Left lung (tissue), 10 donors: Measurements from ENCODE around the gene BACH2. TPM values are rescaled to one million over a fixed set of nuclear protein-coding genes. Genes with fewer than 3 reads are reported as not detected.

Source experiments
- ATAC-seq: fragments of 200-7000 bp; cut with Tn5 transposase; one replicate; pipeline ENCODE4 v1.9.1; 2020; ENCODE audit warnings: moderate library complexity
- DNase-seq, 4 donors: peaks; one replicate each; pipeline ENCODE4 v3.0.0-alpha.2; 2013 to 2020
- H3K27ac ChIP-seq, 2 donors: fragments of 200-600 bp; sonication (generic) in 1 of 2; one replicate each; pipeline versions ENCODE4 v1.5.0 to v1.8.0; 2020 to 2021
- H3K27me3 ChIP-seq, 2 donors: fragments of 200-600 bp; sonication (generic) in 1 of 2; one replicate each; pipeline versions ENCODE4 v1.5.0 to v1.8.0; 2020 to 2021
- H3K36me3 ChIP-seq, 2 donors: fragments of 200-600 bp; sonication (generic) in 1 of 2; one replicate each; pipeline versions ENCODE4 v1.5.0 to v1.8.0; 2020 to 2021
- H3K4me1 ChIP-seq, 2 donors: fragments of 200-600 bp; one replicate each; pipeline ENCODE4 v1.8.0; 2021
- H3K4me3 ChIP-seq, 2 donors: fragments of 200-600 bp; sonication (generic) in 1 of 2; one replicate each; pipeline versions ENCODE4 v1.5.0 to v1.8.0; 2020 to 2021; ENCODE audit warnings: mild to moderate bottlenecking in 1 of 2
- H3K9me3 ChIP-seq, 2 donors: fragments of 200-600 bp; sonication (generic) in 1 of 2; one replicate each; pipeline versions ENCODE4 v1.5.0 to v1.8.0; 2020 to 2021
- CTCF ChIP-seq, 2 donors: fragments of 200-600 bp; sonication (generic) in 1 of 2; IDR thresholded peaks; one replicate each; pipeline versions ENCODE4 v1.5.0 to v1.8.0; 2021; ENCODE audit warnings: antibody characterized with exemption in 2 of 2
- intact Hi-C, 2 donors: fragments of 100-400 bp; cut with DNase I; formaldehyde crosslinking; loops; one replicate each; pipeline versions ENCODE4 v1.11.2 to v1.14.2; 2022
- polyA plus RNA-seq, 6 donors: library from polyadenylated mRNA; unstranded; fragments of 120-200 nt; gene quantifications; one replicate each; pipeline ENCODE4 v1.2.1, GENCODE V29; 2013; ENCODE audit not compliant: insufficient read length in 6 of 6
- total RNA-seq, 2 donors: library from RNA; stranded (reverse); fragmentation: NEBNext Ultra II Directional; extraction: Animal tissue kit (Norgen Biotek cat#: 25700); gene quantifications; one replicate each; pipeline ENCODE4 v1.2.1, GENCODE V29; 2021
- donor health status: DM: no; HTN: yes; CAD: no.
- donor health status: DM: no; HTN: no; CAD: no.

The BACH2 gene
- total and polyA plus RNA-seq, 8 donors, result 3.8 to 10.6 (median 8.9) TPM

GRCh38 chr6:90256698-90257485 is 39.8 kb downstream of the BACH2 start:
- ATAC-seq, result no peak
- TF ChIP-seq CTCF (IDR thresholded peaks at IDR 0.05), result no peak
- H3K9me3 ChIP-seq, result no peaks in the 10 kb centered on the region
- no peaks in the 10 kb centered on the region for H3K36me3 ChIP-seq
- no peaks in the 10 kb centered on the region for H3K4me1 ChIP-seq
- intact Hi-C loops, result no loop called here
- H3K27ac ChIP-seq, result no peak overlapping the region
- no peak for DNase-seq
- H3K27me3 ChIP-seq, result no peaks in the 10 kb centered on the region
- no peak overlapping the region for H3K4me3 ChIP-seq

GRCh38 chr6:90253631-90254030 is 43.0 kb downstream of the BACH2 start:
- H3K27me3 ChIP-seq, result no peaks in the 10 kb centered on the region
- no peak overlapping the region for H3K4me3 ChIP-seq
- H3K27ac ChIP-seq, result no peak overlapping the region
- ATAC-seq (no peak), DNase-seq (no peak)
- intact Hi-C loops, result no loop called here
- no peaks in the 10 kb centered on the region for H3K36me3 ChIP-seq
- no peaks in the 10 kb centered on the region for H3K9me3 ChIP-seq
- TF ChIP-seq CTCF (IDR thresholded peaks at IDR 0.05), result no peak
- H3K4me1 ChIP-seq, result no peaks in the 10 kb centered on the region

- Histone ChIP-seq H3K9me3 (no peaks in the 10 kb centered on the region), H3K36me3 (no peaks in the 10 kb centered on the region), H3K27me3 (no peaks in the 10 kb centered on the region), H3K4me1 (no peaks in the 10 kb centered on the region), H3K27ac (no peak overlapping the region), H3K4me3 (no peak overlapping the region)
- TF ChIP-seq CTCF (IDR thresholded peaks at IDR 0.05), result no peak
- DNase-seq, result no peak
- intact Hi-C loops, result no loop called here
- no peak for ATAC-seq
Measured at GRCh38 chr6:90251295-90251992, 45.2 kb downstream of the BACH2 start.

GRCh38 chr6:90250405-90250804 is 46.2 kb downstream of the BACH2 start:
- intact Hi-C loops, result no loop called here
- no peak for DNase-seq

More at GRCh38 chr6:90250405-90250804, 46.2 kb downstream of the BACH2 start:
- Histone ChIP-seq H3K36me3 (no peaks in the 10 kb centered on the region), H3K9me3 (no peaks in the 10 kb centered on the region), H3K27ac (no peak overlapping the region), H3K4me1 (no peaks in the 10 kb centered on the region), H3K4me3 (no peak overlapping the region), H3K27me3 (no peaks in the 10 kb centered on the region)
- no peak for ATAC-seq
- TF ChIP-seq CTCF (IDR thresholded peaks at IDR 0.05), result no peak
